Globus pallidus (tissue), 1 donor: ENCODE results near the gene PRR15L.
A peak's percentile ranks its signal among the peaks of the same experiment; 100 is the strongest.
"Not testable (repeated sequence)": the region's sequence is repeated elsewhere in the genome, so short reads cannot be mapped to it uniquely, and the experiment has no call there.

Experiments used
- DNase-seq: peaks from one replicate; pipeline ENCODE4 v3.0.0-alpha.2; 2015; ENCODE audit warnings: low spot score

The PRR15L gene

DNA sequence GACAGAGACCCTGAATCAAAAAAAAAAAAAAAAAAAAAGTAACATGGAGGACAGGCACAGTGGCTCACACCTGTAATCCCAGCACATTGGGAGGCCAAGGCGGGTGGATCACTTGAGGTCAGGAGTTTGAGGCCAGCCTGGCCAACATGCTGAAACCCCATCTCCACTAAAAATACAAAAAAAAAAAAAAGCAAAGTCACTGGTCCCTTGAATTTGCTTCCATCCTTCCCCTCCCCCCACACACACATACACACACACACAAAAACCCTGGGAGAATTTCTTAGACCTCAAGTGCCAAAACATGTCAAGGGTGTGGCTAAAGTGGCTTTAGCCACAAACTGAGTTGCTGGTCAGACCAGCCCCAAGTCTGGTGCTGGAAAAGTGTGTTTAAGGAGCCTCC lies 30.8 kb upstream of the PRR15L start:
- DNase-seq = not testable (repeated sequence)

DNA sequence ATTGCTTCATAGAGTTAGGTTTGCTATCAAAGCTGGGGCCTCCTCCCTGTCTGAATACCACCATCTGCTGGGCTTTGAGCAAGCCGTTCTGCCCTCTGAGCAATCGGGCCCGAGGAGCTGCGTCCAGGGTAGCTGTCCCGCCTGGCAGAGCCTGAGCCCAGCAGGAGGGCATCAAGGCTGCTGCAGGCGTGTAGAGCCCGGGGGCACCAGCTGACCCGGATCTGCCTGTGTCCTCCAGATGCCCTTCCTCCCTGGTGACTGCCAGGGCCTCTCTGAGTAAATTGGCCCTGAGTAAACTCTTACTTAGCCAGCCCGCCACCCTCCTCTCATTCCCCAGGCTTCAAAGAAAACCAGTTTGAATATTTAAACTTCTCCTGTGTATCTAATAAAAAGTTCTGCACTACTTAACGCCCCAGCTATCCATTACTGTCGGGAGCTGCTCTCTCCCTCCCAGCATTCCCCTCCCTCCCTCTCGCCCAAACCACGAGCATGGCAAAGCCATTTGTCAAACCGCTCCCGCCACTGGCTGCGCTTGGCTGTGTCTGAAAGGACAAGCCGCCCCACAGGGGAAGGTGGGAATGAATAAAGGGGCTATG lies 29.7 kb upstream of the PRR15L start:
- DNase-seq = no peak

DNA sequence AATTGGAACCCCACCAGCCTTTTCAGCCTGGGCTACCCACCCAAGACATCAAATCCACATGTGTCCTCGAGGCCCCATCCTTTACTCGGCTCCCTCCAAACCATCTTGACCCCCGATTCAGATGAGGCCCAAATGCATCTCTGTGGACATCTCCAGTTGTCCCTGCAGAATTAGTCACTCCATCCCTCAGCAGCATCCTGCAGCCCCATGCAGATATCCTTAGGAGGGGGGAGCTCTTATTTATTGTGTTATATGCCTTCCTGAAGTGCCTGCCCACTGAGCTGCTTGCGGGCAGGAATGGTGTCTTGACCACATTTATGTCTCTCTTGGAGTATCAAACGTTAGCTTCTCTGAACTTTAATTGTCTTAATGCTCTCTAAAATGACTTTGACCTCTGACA lies 28.8 kb upstream of the PRR15L start:
- DNase-seq = no peak

DNA sequence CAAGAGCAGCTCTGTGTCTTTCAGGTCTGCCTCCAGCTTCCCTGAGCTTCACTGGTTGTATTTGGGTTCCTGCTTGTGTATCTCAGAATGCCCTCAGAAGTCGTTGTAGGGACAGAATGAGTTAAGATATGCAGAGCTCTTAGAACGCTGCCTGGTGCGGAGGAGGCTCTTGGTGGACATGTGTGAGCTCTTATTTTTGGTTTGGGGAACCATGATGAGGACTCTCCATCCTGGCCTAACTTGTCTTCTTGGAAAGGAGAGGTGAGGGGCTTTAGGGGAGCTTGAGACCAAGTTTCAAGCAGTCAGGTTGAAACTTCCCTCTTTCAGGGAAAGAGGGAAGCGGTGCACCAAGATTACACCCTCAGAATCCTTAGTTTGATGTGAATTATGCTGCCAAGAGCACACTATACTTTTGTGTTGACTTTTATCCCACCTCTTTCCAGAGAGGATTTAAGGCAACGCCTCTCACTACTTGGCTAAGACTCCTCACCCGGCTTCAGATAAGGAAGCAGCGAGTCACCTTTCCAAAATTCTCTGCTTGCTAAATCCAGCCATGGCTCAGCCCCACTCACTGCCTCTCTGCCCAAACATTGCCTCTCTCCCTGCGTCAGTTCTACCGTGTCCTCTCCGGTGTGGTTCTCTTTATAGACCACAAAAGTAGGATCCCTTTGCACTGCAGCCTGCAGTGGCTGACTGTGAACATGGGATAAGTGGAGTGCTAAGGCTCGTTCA lies 26.0 kb upstream of the PRR15L start:
- no peak for DNase-seq

DNA sequence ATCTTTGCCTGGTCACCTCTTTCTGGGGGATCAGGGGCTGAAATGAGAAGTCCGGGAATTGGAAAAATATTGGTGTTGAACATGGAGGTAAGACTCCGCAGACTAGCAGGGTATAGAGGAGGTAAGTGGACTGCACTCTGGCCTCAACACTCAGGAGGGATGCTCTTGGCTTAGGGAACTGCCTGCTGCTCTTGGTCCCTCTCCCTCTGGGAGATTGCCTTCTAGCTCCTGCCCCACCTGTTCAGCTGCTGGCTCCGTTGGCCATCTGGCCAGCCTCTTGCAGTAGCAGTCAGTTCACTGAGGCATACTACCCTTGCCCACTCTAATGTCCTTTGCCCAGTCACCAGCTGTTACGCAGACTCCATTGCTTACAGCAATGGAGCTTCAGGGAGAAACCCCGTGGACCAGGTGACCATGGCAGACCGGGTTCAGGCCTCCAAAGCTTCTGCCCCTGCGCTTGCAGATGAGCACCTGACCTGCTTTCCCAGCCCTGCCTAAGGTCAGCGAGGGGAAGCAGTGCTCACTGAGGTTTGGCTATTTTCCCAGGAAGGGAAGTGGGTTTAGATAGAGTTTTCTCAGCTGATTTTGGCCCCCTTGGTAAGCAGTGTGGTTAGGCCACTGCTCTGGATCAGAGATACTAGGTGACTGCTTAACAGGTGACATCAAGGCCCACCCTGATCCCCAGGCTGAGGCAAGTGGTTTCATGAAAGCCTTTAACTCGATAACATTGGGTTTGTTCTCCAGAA lies 25.1 kb upstream of the PRR15L start:
- DNase-seq = no peak

DNA sequence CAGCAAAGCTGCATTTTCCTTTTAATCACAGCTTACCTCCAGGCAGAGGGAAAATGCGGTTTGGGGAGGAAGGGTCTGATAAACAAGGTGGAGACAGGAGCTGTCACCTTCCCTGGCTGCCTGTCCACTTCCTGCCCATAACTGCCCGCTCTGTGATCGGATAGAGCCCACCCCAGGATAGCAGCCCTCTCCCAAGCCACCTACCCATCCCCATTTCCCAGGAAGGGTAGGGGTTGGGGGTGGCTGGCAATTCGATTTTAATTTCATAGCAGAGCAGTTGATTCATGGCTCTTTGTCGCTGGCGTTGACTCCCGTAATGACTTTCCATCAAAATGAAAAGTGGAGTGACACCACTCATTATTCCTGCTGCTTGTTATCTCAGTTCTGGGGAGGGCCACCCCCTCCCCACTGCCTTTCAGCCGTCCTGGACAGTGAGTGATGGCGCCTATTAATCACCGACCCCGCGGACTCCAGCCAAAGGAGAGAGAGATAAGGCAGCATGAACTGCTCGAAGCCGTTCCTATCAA lies 24.5 kb upstream of the PRR15L start:
- no peak for DNase-seq

DNA sequence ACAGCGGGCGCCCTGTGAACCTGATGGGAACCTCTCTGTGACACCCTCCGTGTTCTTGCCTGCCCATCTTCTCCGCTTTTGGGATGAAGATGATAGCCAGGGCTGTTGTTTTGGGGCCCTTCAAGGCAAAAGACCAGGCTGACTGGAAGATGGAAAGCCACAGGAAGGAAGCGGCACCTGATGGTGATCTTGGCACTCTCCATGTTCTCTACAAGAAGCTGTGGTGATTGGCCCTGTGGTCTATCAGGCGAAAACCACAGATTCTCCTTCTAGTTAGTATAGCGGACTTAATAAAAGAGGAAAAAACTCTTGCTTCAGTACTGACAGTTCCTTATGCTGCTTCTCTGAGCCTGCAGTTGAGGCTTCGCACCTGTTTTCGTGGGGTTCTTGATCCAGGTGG lies 23.8 kb upstream of the PRR15L start:
- no peak for DNase-seq

DNA sequence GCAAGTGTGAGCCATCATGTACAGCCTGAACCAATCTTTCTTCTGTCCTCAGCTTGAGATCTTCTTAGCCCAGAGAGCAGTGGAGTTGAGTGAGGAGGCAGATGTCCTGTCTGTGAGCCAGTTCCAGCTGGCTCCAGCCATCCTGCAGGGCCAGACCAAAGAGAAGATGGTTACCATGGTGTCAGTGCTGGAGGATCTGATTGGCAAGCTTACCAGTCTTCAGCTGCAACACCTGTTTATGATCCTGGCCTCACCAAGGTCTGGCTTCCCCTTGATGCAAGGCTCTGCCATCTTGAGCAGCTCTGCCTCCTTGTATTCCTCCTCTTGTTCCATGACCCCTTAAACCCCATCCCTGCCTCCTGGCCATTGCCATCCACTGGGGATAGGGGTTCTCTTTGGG lies 22.9 kb upstream of the PRR15L start:
- DNase-seq = no peak

DNA sequence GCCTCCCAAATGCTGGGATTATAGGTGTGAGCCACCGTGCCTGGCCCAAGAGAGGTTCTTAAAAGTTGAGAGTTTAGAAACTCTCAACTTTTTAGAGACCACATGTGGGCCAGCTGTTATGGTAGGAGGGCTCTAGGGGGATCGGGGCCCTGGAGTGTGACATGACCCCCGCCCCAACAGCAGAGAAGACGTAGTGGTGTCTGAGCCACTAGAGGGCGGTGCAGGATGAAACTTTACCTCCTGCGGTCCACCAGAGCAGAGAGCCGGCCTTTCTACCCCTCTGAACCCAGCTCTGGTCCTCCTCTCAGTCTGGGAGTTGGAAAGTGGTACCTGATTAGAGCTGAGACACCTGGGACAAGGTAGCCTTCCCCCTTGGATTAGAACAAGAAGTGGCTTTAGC lies 20.6 kb upstream of the PRR15L start:
- peak; percentile 39 for DNase-seq

DNA sequence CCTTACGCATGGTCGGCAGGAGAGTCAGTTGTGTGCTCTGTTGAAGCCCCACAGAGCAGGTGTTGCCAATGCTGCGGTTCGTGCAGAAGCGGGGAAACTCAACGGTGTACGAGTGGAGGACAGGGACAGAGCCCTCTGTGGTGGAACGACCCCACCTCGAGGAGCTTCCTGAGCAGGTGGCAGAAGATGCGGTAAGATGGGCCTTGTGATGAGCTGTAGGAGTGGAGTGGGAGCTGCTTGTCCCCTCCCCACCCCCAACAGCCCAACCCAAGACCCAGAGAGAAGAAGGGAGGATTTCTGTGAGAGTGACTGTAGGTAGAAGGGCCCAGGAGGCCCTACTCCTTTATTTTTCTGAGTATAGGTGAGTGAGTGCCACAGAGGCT lies 18.1 kb upstream of the PRR15L start:
- DNase-seq = no peak

DNA sequence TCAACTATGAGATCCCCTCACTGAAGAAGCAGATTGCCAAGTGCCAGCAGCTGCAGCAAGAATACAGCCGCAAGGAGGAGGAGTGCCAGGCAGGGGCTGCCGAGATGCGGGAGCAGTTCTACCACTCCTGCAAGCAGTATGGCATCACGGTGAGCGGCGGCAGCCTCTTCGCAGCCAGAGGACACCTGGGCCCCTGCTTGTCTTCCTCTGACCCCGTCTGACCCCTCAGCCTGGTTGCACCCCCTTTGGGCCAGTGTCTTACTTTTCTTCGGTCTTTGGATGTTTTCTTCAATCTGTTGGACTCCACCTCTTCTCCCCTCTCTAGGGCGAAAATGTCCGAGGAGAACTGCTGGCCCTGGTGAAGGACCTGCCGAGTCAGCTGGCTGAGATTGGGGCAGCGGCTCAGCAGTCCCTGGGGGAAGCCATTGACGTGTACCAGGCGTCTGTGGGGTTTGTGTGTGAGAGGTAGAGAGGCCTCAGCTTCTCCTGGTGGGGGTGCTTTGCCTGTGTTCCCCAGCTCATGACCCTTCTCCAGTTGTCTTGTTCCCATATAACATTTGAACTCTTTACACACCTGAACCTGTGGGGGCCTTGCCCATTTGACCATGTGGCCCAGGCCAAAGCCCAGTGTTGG lies 17.6 kb upstream of the PRR15L start:
- DNase-seq = no peak

DNA sequence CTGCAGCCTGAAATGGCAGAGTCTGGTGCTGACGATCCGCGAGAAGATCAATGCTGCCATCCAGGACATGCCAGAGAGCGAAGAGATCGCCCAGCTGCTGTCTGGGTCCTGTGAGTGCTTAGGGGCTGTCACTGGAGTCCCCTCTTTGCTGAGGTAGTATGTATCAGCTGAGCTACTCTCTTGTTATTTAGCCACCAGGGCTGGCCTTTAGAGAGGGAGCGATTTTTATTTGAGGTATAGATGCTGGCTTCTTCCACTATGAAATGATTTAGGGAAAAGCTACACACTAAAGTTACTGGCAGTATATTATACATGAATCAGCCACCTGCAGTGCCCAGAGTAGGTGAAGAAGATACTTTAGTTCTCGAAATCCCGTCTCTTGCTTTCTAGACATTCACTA lies 15.9 kb upstream of the PRR15L start:
- DNase-seq = no peak

DNA sequence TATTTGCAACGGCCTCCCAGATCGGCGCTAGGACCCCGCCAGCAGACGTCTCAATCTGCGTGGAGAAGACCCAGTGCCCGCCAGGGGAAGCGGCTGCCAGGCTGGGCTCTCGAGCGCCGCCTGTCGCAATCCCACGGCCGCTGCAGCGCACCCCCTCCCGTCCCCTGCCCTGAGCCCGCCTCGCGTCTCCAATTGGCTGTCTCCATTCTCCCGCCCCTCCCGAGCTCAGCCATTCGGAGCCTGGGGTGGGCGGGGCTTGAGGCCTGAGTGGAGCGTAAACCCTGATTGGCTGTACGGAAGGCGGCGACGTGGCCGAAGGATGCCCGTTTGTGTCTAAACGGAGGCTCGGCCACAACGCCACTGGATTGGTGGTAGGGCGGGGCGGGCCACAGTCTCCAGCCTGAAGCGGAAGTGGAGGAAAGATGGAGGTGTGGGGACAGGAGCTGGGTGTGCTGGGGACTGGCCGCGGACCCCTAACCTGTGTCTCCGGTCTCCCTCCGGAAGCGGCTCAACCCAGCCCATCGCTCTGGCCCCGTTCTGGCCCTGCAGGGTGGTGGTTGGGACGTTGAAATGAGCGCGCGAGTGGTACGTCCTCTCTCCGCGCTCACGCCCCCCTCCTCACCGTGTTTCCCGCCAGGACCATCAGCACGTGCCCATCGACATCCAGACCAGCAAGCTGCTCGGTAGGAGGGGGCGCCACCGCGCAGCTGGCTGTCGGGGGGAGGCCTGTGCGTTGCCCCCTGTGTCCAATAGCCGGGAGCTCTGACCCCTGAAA lies 13.2 kb upstream of the PRR15L start, which contains the start of gene CDK5RAP3:
Gene CDK5RAP3, plus strand, starts transcription at position 389 of the 775 bp plus-strand sequence. Its CDS starts 34 bp downstream, at position 423.
- peak; percentile 99 for DNase-seq

DNA sequence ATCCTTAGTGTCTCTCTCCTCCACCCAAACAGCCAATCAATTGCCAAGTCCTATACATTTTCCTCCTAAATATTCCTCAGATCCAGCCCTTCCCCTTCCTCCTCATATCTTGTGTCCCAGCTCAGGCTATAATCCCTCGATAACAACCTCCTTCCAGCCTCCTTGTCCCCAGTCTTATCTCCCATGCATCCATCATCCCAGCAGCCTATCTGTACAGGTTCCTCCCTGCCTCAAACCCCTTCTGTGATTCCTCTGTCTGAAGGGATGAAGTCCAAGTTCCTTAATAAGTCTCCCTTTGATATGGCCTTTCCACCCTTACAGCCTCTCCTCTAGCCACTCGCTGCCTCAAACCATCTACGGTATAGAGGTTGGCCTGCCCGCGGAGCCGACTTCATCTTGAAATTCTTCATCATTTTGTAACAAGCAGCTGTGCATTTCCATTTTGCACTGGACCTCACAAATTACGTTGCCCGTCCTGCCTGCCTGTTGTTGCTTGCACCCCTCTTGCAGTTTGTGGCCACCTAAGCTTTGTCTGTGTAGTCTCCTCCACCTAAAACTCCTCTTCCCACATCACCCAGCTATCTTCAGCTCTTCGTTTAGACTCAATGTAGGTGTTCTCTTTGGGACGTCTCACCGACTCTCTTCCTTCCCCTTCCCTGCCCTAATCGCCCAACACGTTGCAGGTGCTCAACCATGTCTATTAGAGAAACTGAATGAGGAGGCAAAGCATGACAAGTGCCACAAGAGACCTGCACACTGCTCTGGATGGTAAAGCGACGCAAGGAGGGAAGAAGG lies 12.4 kb upstream of the PRR15L start:
- DNase-seq = no peak

DNA sequence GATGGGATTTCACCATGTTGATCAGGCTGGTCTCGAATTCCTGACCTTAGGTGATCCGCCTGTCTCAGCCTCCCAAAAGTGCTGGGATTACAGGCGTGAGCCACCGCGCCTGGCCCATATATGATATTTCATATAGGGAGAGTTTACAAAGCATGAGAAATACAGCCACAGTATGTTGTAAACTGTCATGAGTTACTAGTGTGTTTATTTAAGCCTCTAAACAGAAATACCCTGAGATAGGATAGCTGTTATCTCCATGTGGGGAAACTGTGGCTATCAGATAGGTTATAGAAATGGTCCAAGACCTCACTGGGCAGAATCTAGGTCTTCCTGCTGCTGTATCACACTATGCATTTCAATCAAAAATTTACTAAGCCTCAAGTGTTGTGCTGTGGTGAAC lies 11.2 kb upstream of the PRR15L start:
- DNase-seq = no peak

DNA sequence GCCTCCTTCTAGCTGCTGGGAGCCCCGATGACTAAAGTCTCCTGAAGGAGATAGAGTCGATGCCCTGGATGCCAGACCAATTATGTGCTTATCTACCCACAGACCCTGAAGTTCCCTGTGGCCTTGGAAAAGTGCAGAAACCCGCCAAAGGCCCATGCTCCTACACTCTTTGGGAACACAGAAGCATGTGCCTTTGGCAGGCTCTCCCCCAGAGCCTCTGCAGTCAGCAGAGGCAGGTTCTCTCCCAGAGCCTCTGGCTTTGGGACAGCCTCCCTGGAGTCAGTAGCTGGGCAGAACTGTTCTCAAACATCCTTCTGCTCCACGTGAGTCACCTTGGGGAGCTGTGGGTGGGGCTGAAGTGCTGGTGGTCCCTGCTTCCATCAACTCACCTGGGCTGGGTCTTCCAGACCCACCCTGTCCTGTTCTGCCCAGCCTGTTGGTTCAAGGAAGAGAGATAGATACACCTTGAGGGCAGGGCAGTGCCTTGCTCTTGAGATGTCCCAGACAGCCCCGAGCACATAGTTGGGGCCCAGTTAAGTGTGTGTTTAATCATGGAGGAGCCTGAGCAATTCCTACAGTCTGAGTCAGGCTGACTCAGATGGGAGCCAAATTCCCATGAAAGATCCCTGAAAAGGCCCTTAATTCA lies 10.0 kb upstream of the PRR15L start:
- no peak for DNase-seq

DNA sequence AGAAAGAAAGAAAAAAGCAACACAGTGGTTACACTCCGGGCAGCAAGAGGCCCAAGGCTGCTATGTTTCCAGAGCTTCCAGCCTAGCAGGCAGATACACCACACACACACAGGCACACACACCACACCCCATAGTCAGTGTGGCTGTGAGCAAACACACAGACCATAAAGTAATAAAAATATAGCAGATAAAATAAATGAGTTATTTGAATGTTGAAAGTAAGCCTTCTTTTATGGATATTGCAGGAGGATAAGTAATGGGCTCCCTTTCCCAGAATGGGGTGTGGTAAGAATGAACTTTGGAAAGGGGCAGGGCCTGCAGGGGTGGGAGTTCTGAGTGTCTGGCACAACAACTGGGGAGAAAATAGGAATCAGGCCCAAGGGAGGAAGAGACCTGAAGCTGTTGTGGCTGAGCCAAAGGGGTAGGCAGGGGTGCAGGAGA lies 8.4 kb upstream of the PRR15L start:
- no peak for DNase-seq

DNA sequence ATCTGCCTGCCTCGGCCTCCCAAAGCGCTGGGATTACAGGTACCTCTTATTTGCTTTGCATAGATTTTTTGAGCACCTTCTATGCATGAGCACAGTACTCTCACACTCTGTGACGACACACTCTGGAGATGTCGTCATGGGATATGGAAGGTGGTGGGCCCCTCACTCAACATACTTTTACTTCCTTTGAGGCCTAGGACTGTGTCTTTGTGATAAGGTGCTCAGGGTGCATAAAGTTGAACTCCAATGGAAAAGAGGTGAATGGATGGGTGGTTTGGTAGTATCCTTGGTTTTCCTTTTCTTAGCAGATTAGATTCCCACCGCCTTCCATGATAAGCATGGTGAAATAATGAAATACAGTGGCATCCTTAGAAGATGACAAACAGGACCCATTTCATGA lies 7.2 kb upstream of the PRR15L start:
- DNase-seq = no peak

DNA sequence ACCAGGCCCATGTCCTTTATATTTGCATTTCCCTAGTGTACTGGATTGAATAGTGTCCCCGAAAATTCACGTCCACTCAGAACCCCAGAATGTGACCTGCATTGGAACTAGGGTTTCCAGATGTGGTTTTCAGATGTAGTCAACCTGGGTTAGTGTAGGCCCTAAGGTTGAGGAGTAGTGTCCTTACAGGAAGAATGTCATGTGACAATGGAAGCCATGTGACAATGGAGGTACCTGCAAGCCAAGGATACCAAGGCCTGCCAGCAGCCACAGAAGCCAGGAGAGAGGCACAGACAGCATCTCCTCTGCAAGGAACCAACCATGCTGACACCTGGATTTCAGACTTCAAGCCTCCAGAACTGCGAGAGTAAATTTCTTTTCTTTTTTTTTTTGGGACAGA lies 5.2 kb upstream of the PRR15L start:
- no peak for DNase-seq

DNA sequence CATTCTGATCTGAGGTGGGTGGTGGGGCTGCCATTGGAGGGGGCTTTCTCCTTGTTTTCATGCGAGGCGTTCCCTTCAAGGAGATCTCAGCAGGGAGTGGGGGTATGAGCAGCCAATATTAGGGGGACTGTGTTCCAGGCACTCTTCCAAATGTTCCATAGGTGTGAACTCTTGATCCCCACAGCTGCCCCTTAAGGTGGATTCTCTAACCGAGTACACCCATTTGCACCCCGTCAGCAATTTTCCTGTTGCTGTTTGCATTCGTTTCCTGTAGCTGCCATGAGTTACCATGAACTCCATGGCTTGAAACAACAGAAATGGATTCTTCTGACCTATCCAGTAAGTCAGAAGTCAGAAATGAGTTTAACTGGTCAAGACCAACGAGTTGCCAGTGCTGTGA lies 3.7 kb upstream of the PRR15L start:
- no peak for DNase-seq
